D341Med (cell line): ENCODE data around the gene TNFRSF25.
"Not testable (repeated sequence)": the region's sequence is repeated elsewhere in the genome, so short reads cannot be mapped to it uniquely, and the experiment has no call there.

Experiments used
- DNase-seq: peaks from one replicate; pipeline ENCODE4 v3.0.0; 2012; ENCODE audit warnings: low spot score

The TNFRSF25 gene

DNA sequence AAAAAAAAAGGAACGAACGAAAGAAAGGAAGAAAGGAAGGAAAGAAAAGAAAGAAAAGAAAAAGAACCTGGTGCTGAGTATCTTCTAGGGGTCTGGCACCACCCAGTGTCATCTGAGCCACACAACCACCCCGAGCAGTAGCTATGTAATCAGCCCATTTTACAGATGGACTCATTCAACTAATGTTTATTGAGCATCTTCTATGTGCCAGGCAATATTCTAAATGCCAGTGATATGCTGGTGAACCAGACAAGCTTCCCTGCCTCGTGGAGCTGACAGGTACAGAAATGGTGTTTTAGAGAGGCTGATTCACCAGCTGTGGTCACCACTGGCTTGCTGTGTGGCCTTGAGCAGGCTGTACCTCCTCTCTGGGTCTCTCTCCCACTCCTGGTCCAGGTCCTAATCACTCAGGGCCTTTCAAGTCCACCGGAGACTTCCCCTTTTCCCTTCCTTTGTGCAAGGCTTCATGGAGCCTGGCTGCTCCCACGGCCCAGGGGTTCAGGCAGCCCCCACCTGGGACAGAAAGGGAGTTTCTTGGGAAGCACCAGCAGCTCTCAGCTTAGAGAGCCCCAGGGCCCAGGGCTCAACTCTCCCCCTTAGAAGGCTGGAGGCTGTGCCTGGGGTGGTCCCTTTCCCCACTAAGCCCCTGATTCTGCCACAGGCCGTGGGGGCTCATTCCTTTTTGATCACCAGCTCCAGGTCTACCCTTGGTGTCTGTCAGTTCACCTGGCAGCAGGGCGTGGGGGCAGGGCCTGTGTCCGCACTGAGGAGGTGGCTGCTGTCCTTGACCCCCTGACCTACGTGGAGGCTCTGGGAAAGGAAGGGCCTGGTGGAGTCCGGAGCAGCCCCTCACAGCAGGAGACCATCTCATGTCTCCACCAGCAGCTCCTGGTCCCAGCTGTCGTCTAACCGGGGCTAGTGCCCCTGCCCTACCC lies 34.1 kb downstream of the TNFRSF25 start:
- not testable (repeated sequence) for DNase-seq

DNA sequence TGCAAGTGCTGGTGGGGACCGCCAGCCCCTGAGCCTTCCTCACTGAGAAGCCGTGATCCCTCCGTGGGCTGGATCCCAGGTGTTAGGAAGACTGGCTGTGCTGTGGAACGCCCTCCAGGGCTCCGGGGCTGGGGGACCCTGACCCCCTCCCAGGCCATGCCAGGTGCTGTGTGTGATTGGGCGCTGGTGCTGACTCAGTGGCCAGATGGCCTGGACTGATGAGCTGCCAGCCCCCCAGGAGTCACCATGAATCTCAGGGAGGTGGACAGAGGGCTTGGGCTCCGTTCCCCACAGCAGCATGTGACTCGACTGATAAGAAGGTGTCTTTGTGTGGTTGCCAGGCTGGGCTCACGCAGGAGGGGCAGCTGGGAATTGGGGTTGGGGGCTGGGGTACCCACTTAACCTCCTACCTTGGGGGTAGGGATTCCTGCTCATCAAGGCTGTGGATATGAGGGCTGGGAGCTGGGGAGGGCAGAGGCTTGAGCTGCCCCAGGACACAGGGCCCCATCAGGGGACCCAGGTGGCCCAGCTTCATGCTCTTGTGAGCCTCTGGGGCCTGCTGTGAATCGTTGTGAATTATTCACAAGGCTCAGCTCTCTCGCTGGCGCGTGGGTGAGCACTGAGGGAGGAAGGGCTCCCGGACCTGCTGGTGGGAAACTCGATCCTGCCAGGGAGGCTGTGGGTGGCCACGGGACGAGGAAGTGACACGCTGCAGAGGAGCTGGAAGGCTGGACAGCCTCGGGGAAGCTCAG lies 36.1 kb downstream of the TNFRSF25 start:
- not testable (repeated sequence) for DNase-seq

DNA sequence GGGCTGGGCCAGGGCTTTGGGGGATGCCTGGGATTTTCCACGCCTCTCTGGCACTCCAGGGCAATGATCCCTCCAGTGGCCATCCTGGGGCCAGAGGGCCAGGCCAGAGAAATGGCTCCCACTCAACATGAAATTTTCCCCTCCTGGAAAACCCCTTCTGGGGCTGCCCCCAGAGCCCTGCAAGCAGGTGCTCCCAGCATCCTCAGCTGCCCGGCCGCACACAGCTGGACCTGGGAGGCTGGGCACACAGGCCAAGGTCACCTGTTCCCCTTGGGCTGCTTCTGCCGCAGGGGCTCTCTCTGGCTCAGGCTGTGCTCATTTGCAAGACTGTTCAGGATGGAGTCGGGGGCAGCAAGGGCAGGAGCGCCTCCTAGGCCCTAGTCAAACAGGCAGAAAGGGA lies 37.5 kb downstream of the TNFRSF25 start:
- not testable (repeated sequence) for DNase-seq

DNA sequence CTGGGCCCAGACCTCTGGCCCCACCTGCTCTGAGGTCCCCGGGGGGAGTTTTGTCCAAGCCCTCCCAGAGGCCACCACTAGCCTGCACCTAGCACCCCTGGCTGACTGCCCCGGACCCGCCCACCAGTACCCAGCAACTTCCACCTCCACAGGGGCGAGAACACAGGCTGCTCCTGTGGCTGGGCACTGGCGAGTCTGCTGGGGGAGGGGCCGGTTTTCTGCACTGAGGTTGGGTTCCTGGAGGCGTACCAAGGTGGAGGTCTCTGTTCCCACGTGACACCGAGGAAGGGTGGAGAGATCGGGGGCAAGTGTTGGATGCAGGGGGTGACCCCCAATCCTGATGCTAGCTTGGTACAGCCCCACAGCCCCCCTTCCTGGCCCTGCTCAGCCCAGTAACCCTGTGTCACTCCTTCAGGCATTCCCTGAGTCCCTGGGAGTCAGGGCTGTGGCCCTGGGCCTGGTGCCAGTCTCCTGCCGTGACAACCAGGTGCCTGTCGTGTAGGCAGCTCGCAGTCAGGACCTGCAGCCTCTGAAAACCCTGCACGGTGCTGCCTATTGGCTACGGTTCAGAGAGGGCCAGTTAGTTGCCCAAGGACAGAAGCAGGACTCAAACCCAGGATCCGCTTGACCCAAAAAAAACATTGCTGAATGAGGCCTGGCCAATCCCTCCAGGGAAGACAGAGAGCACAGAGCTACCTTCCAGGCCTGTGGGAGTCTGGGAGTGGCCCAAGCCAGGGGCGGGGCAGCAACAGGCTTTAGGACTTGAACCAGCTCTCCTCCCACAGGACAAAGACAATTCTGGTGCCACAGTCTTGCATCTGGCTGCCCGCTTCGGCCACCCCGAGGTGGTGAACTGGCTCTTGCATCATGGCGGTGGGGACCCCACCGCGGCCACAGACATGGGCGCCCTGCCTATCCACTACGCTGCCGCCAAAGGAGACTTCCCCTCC lies 38.3 kb downstream of the TNFRSF25 start:
- no peak for DNase-seq

DNA sequence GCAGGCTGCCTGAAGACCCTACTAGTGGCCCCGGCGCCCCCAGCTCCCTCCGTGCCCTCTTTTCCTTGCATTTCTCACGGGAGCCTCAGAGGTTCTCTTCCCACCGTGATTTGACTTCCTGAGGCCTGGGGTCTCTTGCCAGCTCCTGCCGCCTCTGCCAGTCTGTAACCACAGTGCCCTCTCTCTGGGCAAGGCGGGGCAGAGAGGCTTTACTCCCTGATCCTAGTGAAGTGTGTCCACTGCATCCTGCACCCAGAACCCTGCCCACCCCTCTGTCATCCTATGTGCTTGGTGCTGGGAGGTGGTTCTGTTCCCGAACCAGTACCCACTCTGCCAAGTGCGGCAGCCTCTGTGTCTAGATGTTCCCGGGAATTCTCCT lies 39.0 kb downstream of the TNFRSF25 start:
- DNase-seq: no peak

DNA sequence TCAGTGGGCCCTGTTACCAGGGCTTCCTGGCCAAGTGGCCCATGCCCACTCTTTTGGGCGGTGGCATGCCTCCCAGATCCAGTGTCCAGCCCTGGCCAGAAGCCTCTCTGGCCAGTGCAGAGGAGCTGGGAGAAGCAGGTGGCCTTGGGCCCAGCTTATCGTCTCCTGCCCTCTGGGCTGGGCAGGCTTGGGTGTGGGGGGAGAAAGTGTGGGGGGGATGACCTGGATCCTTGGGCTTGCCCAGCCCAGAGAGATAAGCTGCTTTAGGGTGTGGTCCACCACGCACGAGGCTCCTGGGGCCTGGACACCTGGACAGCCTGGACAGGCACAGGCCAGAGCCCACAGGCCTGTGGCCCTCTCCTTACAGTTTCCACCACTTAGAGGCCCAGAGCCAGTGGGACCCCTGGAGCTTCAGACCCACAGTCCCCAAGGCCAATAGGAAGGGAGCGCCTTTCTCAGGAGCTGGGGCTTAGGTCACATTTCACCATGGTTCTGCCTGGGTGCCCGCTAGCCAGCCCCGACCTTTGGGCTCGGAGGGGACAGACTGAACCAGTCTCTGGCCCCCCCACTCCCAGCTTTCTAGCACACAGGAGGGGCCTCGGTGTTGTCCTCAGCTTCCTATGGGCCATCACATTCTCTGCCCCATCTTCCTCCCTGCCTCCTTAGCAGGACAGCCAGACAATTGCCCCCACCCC lies 39.5 kb downstream of the TNFRSF25 start:
- no peak for DNase-seq

DNA sequence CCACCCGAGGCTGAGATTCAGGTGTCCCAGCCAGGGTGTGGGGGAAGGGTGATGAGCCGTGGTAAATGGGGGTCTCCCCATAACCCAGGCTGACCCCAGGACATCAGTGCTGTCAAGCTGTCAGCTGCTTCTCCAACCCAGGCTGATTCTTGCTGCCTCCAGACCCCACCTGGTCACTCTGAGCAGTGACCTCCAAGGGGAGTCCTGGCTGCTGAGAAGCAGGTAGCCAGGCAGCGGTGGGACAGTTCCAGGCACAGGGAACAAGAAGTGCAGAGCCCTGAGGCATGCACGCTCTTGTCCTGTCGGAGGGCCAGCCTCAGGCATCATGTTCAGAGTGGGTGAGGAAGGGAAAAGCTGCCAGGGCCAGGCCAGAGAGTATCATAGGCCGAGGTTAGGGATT lies 40.3 kb downstream of the TNFRSF25 start:
- no peak for DNase-seq

DNA sequence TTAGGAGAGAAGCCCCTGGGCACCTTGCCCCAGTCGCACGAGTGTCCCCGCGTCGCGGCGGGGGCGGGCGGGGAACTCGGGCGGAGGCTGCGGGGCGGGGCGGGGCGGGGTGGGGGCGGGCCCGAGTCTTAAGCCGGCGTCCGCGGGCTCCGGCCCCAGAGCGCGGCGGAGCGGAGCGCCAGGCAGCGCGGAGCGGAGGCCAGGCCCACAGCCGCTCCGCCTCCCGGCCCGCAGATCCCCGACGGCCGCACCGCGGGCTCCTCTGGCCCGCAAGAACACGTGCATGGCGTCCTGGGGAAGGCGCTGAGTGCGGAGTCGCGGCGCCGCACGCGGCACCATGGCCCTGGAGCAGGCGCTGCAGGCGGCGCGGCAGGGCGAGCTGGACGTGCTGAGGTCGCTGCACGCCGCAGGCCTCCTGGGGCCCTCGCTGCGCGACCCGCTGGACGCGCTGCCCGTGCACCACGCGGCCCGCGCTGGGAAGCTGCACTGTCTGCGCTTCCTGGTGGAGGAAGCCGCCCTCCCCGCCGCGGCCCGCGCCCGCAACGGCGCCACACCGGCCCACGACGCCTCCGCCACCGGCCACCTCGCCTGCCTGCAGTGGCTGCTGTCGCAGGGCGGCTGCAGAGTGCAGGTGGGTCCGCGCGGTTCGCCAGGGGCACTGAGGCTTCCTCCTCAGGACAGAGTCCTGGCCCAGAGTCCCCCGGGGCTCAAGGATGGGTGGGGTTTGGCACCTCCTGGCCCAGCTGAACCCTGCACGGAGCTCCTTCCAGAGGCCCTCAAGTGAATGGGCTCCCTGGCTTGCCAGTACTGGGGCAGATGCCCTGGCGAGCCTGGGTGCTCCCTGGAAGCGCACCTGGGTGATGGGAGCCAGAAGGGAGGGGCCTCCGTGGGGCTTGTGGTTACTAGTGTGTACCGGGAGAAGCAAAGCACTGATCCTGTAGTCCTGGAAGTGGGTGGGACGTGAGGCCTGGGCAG lies 41.1 kb downstream of the TNFRSF25 start, which contains the start of gene ESPN:
ESPN (plus strand) TSS at position 158 of the 975 bp plus-strand sequence; CDS start at position 338, 180 bp downstream.
- peak; percentile 73 for DNase-seq

DNA sequence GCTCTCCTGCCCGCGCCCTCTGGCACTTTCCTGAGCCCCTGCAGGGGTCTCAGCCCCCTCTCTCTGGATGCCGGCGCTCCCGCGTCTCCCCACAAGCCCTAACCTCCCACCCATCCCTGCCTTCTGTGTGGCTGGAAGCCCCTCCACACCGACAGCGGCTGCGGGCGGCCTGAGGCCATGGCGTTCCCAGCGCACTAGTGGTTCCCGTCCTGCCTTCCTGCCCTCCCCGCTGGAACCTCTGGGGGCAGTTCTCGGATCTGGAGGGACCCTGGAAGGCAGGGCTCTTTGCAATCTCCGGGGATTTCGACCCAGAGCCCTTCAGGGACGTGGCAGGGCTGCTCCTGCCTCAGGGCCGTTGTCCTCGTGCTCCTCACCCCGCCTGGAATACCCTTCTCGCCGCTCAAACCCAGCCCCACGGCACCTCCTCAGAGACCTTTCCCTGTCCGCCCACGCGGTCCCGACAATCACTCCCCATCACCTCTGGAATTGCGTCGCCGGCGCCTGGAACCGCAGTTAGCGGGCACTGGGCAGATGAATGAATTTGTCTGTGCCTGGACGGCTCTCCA lies 41.9 kb downstream of the TNFRSF25 start:
- no peak for DNase-seq

DNA sequence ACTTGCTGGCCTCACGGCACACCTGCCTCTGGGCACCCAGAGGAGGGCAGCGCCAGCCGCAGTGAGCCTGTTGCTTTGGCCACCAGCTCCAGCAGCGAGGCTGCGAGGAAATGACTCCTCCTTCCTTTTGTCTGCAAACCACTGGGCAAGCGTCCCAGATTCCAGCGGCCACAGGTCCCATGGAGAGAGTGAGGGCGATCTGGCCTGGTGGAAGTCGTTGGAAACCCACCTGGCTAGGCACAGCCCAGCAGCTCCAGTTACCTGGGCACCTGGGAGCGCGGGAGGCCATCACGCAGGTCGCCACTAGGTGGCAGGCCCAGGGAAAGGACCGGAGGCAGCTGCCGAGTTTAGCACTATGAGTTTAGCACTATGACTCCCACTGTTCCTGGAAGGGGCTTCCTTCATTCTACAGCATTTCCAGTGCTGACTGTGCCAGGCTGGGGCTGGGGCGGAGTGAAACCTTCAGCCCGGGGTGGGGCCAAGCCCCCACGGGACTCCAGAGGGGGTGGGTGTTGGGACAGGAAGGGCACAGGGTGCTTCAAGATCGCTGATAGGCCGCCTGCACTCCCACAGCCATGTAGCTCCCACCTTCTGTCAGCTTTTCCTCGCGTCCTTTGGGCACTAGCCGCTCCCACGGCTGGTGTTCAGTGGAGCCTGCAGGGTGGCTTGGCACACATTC lies 42.5 kb downstream of the TNFRSF25 start:
- peak; percentile 77 for DNase-seq

DNA sequence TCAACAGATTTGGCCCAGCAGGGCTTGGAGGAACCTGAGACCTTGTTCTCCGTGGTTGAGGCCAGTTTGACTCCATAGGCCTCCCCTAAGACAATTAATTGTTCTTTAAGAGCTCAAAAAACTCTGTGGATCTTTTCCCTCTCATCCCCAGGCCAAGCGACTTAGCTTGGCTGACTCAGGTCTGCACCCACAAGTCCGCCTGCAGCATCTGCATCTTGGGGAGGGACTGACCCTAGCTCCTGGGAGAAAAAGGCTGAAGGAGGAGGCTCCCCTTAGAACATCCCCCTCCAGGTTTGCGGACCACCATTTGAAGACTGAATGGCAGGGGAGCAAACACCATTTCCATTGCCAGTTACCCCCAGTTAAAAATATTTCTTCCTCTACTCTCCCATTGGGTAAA lies 44.7 kb downstream of the TNFRSF25 start:
- DNase-seq: no peak

DNA sequence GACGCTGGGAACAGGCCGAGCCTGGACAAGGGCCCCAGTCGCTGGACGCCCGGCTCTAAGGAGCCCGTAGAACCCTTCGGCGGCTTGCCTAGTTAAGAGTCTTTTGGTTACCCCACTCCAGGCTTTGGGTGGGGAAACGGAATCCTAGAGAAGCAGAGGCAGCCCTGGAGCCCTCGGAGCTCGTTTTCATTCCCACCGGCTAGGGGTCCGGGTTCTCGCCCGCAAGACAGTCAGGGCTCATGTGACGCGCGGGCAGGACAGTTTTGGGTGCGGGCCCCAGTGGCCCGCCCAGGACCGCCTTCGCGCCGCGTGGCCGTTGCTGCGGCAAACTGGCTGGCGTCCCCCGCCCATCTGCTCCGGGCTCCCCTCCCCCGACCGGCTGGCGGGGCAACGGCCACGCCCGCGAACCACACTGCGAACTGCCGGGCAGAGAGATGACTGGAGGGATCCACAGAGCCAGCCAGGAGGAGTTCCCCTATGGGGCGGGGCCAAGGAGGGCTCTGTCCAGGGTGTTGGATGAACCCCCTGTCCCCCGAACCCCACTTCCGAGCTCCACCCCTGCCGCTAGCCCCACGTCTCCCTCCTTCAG lies 45.4 kb downstream of the TNFRSF25 start:
- no peak for DNase-seq

DNA sequence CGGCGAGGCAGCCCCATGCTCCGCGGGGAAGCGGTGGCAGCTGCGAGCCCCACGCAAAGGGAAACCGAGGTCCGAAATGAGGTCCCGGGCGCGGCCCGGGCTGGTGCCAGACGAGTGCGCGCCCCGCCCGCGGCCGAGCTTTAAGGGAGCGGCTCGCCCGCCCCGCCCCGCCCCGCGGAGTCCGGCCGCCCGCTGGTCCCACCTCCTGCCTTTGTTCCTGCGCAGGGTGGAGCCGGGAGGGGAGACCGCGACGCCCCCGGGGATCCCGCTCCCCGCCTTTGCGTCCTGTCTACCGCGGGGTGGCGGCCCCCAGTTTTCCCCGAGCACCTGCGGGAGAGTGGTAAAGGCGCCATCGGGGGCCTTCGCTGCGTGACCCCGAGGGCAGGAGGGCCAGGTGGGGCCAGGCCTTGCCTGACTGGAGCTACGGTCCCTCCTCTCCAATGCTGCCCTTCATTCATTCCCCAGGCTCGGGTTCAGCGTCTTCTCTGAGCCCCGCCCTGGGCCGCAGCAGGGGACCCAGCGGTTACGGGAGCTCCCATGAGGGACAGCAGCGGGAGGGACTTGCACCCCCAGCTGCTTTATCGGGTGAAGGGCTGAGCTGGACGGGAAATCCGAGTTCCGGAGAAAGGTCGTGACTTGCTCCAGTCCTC lies 46.0 kb downstream of the TNFRSF25 start, which contains the start of gene HES2:
HES2 (minus strand) TSS at position 116 of the 650 bp plus-strand sequence; CDS start at position 17, 99 bp downstream.
- peak; percentile 58 for DNase-seq

DNA sequence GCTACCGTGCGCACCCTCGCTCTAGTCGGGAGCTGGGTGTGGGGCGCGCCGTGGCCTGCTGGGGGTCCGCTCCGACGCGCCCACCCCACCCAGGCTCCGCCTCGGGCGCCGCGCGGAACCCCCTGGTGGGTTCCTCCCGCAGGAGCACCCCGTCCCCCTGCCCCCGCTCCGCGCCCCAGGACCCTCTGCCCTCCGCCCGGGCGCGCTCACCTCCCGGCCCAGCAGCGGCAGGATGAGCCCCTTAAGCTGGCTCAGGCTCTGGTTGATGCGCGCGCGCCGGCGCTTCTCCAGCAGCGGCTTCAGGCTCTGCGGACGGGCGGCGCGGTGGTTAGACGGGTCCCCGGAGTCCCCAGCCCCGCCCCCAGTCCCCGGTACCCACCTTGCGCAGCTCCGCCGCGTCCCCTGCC lies 46.6 kb downstream of the TNFRSF25 start:
- DNase-seq: peak; percentile 75

DNA sequence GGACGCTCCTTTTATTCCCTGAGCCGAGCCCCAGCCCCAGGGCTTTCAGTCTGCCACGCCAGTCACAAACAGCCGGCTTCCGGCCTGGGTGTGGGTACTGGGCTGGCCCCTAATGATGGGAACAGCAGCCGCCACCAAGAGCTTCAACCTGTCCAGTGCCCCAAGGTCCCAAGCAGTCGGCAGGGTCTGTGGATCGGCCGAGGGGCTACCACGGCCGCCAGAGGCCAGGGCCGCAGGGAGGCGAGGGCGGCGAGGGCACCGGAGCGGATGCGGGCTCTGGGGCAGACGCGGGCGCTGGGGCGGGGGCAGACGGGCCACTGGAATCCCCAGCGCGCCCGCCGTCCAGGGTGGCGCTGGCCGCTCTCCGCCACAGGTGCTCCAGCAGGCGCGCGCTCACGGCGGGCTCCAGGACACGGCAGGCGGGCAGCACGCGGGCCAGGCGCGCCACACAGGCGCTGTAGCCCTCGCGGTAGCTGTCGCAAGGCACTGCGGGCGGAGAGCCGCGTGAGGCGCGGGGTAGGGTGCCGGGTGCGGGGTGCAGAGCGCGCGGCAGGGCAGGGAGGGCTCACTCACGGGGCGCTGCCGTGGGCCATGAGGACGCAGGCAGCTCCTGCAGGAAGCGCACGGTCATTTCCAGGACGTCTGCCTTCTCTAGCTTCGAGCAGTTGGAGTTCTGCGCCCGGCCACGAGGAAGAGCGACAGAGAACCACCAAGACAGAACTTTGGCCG lies 47.1 kb downstream of the TNFRSF25 start:
- no peak for DNase-seq

DNA sequence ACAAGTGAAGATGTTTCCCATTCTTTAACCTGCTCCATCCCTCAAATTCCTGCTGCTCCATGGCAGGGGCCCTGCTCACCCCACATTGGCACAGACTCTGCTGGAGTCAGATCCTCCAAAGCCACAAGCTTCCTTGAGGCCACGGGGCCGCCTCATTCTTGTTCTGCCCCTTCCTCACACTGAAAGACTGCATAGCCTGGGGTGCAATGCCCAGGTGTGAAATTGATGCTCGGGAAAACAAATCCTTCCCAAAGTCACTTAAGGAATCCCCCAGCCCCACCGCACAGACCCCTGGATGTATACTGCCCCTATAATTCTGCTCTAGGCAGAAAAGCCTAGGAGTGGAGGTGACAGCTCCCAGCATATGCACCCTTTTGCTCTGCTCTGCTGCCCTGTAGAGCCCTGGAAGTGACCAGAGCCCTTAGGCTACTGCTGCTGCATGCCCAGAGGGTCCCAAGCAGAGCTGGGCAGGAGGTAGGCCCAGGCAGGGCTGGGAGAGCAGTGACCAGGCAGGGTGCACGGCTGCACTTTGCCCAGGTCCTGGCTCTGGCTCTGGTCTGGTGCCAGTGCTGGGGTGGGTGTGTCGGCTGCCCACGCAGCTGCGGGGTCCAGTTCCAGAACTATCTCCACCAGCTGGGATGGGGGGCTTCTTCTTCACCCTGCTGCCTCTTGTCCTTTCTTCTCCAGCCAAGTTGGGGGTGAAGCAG lies 47.9 kb downstream of the TNFRSF25 start:
- DNase-seq: no peak

DNA sequence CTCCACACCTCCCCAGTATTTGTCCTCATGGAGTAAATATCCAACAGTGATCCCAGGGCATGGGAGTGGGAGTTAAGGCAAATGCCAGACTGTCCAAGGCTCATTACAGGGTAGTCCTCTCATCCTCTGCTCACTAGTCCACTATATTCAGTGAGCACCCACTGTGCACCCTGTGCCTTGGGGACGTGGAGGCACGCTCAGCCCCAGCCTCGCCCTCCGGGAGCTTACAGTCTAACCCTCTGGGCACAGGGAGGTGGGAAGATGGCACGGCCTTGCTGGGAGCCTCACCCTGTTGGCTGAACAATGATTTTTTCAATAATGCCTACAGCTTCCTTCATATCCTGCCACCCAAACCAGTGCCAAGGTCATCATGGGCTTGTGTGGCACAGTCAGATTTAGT lies 49.1 kb downstream of the TNFRSF25 start:
- no peak for DNase-seq
